Fibroblast of lung (primary cell): ENCODE results near the gene TM7SF2.

Experiments used
- CTCF ChIP-seq, 2 donors: IDR thresholded peaks in 1 of 2; conservative IDR thresholded peaks in 1 of 2; 1 replicate in 1 of 2; 2 replicates in 1 of 2; pipeline ENCODE4 v1.5.1; 2011 to 2012; ENCODE audit warnings: low read length in 2 of 2, control low read depth in 1 of 2, inconsistent platforms in 1 of 2, low read depth in 1 of 2, mild to moderate bottlenecking in 1 of 2
- EZH2 ChIP-seq: IDR thresholded peaks from 2 replicates; pipeline ENCODE4 v1.5.1; 2012; ENCODE audit warnings: low read length, control low read depth, mild to moderate bottlenecking; ENCODE audit errors: missing control alignments

- TF ChIP-seq CTCF (conservative IDR thresholded peaks at IDR 0.05 in 1 of 2, IDR thresholded peaks at IDR 0.05 in 1 of 2; ENCODE audit: low read depth in 1 of 2, low read length in 2 of 2) (no peak), EZH2 (no peak)
Observed at GRCh38 chr11:65077451-65077850, 34.2 kb upstream of the TM7SF2 start.
